ENCODE data around the gene NSMF. TPM values are rescaled to one million over a fixed set of nuclear protein-coding genes. Genes with fewer than 3 reads are reported as not detected.

NSMF gene
- total RNA-seq, 1 donor from 2014 or later: 231 TPM

DNA sequence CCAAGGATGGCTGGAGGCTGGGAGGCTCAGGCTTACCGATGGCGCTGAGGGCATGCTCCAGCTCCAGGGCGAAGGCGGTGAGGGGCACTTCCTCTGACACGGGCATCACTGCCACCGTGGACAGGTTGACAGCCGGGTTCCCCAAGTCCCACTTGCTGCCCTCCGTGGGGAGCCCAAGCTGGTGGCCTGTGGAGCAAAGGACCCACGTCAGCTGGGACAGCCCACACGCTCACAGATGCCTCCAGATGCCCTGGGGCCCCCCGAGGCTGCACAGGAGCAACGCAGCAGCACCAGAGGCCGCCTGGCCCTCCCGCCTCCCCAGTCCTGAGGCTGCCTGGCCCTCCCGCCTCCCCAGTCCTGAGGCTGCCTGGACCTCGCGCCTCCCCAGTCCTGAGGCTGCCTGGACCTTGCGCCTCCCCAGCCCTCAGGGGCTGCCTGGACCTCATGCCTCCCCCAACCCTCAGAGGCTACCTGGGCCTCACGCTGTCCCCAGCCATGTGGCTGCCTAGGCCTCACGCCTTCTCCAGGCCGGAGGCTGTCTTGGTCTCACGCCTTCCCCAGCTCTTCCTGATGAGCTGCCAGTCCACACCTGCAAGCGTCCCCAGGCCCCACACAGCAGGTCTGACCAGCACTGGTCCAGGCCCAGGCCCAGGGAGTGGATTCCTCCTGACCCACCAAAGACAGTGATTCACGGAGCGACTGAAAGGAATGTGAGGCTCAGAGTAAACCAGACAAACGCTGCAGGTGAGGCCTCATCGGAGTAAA, 25.6 kb upstream of the NSMF start:
- Histone ChIP-seq H3K27ac (no peak overlapping the region), H3K4me3 (no peak overlapping the region), H3K9me3 (no peaks in the 10 kb centered on the region), H3K4me1 (no peaks in the 10 kb centered on the region), H3K36me3 (peaks cover 0 to 7% of the 10 kb centered on the region in 2 donors), H3K27me3 (no peaks in the 10 kb centered on the region)
- TF ChIP-seq, protein P1, sequence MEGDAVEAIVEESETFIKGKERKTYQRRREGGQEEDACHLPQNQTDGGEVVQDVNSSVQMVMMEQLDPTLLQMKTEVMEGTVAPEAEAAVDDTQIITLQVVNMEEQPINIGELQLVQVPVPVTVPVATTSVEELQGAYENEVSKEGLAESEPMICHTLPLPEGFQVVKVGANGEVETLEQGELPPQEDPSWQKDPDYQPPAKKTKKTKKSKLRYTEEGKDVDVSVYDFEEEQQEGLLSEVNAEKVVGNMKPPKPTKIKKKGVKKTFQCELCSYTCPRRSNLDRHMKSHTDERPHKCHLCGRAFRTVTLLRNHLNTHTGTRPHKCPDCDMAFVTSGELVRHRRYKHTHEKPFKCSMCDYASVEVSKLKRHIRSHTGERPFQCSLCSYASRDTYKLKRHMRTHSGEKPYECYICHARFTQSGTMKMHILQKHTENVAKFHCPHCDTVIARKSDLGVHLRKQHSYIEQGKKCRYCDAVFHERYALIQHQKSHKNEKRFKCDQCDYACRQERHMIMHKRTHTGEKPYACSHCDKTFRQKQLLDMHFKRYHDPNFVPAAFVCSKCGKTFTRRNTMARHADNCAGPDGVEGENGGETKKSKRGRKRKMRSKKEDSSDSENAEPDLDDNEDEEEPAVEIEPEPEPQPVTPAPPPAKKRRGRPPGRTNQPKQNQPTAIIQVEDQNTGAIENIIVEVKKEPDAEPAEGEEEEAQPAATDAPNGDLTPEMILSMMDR (IDR thresholded peaks at IDR 0.05): no peak
- DNase-seq (ENCODE audit: low spot score in 2 of 2): no peak
- intact Hi-C loops (cut with DNase I): no loop called here

DNA sequence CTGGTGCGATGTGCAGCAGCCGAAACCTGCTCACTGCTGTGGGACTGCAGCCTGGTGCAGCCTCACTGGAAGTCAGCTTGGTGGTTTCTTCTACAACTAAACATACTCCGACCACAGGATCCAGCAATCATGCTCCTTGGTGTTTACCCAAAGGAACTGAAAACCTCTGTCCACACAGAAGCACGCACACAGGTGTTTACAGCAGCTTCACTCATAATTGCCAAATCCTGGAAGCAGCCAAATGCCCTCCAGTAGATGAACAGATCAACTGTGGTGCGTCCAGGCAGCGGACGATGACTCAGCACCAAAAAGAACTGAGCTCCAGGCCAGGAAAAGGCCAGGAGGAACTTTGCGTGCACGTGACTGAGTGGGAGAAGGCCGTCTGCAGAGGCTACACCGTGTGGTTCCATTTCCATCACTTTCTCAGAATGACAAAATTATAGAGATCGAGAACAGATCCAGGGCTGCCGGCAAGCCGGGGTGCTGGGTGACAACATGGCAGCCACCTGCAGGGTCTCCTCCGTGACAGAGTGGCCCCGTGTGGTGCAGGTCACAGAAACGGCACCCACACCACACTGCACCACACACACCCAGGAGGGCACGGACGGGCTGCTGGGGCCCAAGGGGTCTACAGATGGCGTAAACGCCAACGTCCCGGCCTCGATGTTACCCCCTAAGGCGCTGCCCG, 23.1 kb upstream of the NSMF start:
- H3K4me3 ChIP-seq: no peak overlapping the region
- intact Hi-C loops (cut with DNase I): no loop called here
- no peaks in the 10 kb centered on the region for H3K9me3 ChIP-seq
- no peak overlapping the region for H3K27ac ChIP-seq
- peaks cover 0 to 4% of the 10 kb centered on the region in 2 donors for H3K36me3 ChIP-seq
- H3K27me3 ChIP-seq: no peaks in the 10 kb centered on the region
- TF ChIP-seq, protein P1 (IDR thresholded peaks at IDR 0.05): no peak
- DNase-seq (ENCODE audit: low spot score in 2 of 2): no peak
- no peaks in the 10 kb centered on the region for H3K4me1 ChIP-seq

DNA sequence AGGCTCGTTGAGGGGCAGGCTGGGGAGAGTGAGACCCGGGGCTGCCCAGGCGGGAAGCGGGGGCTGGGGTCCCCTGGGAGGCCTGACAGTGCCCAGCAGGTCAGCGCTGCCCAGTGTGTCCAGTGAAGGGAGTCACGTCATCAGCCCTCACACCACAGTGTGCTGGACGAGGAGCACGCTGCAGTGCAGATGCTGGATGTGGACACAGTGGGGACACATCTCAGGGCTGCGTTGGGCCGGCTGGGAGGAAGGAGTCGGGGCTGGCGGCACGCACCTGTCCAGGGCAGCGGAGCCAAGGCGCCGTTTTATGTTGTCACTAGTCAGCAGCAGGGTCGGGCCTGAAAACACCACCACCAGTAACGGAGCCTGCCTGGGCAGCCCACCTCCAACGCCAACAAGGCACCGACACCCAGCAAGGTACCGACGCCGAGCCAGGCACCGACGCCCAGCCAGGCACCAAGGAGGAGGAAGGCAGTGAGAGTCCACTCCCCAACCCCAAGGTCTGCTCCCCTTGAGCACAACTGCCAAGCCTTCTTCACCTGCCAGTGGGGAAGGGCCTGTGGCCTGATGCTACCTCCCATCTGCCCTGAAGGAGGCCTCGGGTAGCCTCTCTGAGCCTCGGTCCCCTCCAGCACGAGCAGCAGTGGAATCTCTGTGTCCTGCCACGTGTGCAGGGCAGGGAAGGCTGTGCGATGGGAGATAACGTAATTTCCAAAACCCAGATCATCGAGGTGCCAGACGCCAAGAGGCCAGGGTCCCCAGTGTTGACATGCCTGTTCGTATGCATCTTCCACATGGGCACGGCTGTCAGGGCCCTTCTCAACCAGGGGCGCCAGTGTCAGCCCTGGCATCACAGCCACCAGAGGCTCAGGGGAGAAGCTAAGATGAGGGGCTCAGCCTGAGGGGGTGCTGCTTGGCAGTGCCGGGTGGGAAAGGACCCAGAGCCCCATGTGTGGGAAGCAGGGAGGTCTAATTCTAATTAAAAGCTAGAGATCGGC, 21.9 kb upstream of the NSMF start:
- Histone ChIP-seq H3K36me3 (peaks cover 0 to 4% of the 10 kb centered on the region in 2 donors), H3K4me1 (no peaks in the 10 kb centered on the region), H3K9me3 (no peaks in the 10 kb centered on the region), H3K4me3 (no peak overlapping the region), H3K27ac (no peak overlapping the region), H3K27me3 (no peaks in the 10 kb centered on the region)
- intact Hi-C loops (cut with DNase I): no loop called here
- no peak for DNase-seq (ENCODE audit: low spot score in 2 of 2)
- TF ChIP-seq, protein P1 (IDR thresholded peaks at IDR 0.05): no peak

DNA sequence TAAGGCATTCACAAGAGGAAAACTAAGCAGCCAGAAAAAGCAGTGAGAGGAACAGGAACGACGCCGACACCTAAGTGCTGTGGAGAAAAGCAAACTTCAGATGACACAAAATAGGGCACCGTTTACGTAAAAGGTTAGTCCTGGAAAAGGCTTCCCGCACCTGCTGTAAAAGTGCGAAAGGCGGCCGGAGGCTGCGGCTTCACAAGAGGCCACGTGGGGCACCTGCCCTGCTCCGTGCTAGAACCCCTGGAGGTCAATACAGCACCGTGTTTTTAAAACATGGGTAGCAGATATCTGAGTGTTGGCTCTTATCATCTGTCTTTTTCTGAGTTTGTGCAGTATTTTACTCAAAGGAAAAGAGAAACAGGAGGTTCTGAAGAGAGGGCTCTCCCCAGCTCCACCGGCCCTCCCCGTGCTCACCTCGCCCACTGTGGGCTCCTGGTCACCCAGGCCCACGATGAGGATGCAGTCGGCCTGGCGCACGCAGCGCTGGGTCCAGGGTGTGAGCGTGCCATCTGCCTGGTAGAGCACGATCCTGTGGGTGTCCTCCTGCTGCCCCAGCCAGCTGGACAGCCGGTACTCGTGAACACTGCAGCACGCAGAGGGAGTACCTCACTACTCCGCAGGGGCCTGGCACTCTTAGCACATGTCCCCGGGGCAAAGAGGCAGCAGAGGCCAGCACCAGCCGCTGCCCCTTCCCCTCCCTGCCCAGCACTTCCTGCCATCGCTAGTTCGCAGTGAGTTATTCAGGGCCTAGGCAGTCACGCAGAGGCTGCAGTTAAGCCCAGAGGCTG, 21.0 kb upstream of the NSMF start:
- no peaks in the 10 kb centered on the region for H3K4me1 ChIP-seq
- H3K27ac ChIP-seq: no peak overlapping the region
- peaks cover 0 to 9% of the 10 kb centered on the region in 2 donors for H3K36me3 ChIP-seq
- H3K4me3 ChIP-seq: no peak overlapping the region
- TF ChIP-seq, protein P1 (IDR thresholded peaks at IDR 0.05): no peak
- no peaks in the 10 kb centered on the region for H3K27me3 ChIP-seq
- H3K9me3 ChIP-seq: peaks cover 7 to 8% of the 10 kb centered on the region in 2 donors
- intact Hi-C loops (cut with DNase I): no loop called here
- no peak for DNase-seq (ENCODE audit: low spot score in 2 of 2)
